Retinal pigment epithelial cell (primary cell): ENCODE data around the gene BLTP2.

Source experiments
- DNase-seq: peaks from one replicate; pipeline ENCODE4 v3.0.0-alpha.2; 2010; ENCODE audit warnings: low read depth
- H3K4me3 ChIP-seq: 2 replicates; pipeline ENCODE4 v1.5.1; 2011; ENCODE audit warnings: mild to moderate bottlenecking, low read length, control low read depth, moderate library complexity
- CTCF ChIP-seq: conservative IDR thresholded peaks from 2 replicates; pipeline ENCODE4 v1.5.1; 2011; ENCODE audit warnings: low read depth, low read length, control low read depth, inconsistent platforms

Gene BLTP2

DNA sequence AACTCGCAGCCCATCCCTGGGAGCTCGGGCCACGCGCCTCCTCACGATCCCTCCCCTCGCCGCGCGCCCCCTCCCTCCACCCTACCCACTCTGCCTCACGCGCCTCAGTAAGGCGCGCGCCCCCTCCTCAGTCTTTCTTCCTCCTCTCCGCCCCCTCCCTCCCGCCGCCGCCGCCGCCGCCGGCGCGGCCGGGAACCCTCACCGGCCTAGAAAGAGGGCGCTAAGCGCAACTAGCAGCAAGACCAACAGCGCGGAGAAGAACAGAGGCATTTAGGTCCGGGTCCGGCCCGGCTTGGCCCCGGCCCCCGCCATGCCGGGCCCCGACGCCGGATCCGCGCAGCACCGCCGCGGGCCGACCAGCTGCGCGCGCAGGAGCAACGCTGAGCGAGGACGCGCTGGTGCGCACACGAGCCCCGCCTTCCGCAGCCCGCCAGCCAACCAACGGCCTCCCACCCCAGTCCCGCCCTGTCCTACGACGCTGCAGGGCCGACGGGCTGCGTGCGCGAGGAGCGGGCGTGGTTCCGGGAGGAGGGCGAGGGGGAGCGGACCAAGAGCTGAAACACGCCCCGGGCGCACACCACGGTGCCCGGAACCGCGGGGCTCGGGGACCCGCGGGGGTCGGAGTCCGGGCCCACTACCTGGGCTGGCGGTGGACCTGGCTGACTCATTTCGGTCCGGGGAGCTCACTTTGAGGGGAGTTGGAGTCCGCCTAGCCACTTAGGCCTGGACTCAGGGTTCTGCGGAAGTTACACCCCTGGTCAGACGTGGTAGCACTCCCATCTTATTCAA is at the start of gene BLTP2:
Gene BLTP2, minus strand, starts transcription at position 372 of the 789 bp plus-strand sequence. Its CDS starts 102 bp downstream, at position 270.
- peak; percentile 80 for DNase-seq
- TF ChIP-seq CTCF = no peak
- H3K4me3 ChIP-seq = peak within 1 kb of the TSS; percentile 94

- no peak for TF ChIP-seq CTCF
- DNase-seq = no peak
- no peak overlapping the region for H3K4me3 ChIP-seq
These were observed 48.9 kb upstream of the BLTP2 start for GRCh38 chr17:28693869-28694268.

DNA sequence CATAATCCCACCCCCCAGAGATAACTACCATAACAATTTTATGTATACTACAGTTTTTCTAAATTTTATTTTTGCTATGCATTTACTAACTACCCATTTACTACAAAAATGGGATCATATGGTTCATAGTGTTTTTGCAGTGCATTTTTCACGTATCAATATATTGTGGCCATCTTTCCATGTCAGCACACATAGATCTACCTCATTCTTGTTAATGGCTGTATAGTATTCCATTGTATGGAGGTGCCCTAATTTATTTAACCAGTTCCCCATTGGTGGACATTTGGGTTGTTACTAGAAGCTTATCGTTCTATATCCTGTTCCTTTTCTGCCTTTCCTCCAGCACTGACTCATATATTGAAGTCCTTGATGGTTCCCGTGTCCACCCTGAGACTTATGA is 44.1 kb upstream of the BLTP2 start:
- no peak for TF ChIP-seq CTCF
- H3K4me3 ChIP-seq = no peak overlapping the region
- no peak for DNase-seq

- no peak overlapping the region for H3K4me3 ChIP-seq
- no peak for TF ChIP-seq CTCF
- no peak for DNase-seq
These were observed 43.5 kb upstream of the BLTP2 start for GRCh38 chr17:28688481-28688880.

DNA sequence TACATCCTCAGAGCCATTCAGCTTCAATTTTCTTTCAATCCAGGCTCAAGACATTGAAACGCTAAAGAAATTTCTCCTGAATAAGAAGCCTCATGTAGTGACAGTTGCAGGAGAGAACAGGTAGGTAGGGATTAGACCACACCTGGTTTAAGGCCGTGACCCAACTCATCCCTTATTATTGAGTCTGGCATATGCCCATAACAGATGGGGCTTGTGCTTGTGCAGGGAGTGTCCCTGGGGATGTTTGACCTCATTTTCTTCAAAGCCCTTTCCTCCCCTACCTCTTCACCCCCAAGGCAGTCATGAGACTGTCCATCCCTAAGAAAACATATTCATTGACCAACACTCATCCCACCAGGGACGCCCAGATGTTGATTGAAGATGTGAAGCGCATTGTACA is 41.3 kb upstream of the BLTP2 start:
- TF ChIP-seq CTCF = no peak
- DNase-seq = no peak
- H3K4me3 ChIP-seq = no peak overlapping the region

DNA sequence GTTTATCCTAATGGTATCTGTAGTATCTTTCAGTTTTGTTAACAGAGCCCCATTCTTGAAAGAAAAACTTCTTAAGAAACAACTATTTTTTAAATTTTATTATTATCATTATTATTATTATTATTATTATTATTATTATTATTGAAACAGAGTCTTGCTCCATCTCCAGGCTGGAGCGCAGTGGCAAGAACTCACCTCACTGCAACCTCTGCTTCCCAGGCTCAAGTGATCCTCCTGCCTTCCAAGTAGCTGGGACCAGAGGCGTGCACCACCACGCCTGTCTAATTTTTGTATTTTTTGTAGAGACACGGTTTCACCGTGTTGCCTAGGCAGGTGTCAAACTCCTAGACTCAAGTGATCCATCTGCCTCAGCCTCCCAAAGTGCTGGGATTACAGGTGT is 40.4 kb upstream of the BLTP2 start:
- no peak for TF ChIP-seq CTCF
- no peak overlapping the region for H3K4me3 ChIP-seq
- no peak for DNase-seq

- DNase-seq = no peak
- H3K4me3 ChIP-seq = no peak overlapping the region
- no peak for TF ChIP-seq CTCF
These were observed 40.0 kb upstream of the BLTP2 start for GRCh38 chr17:28684963-28685362.
